Stimulated activated CD4-positive, alpha-beta T cell treated with anti-CD3 and anti-CD28 coated beads, TNF-alpha, amount 100 ng/mL, for 24 hours (primary cell): ENCODE measurements around the gene PLAAT5.
"Not testable (repeated sequence)": the region's sequence is repeated elsewhere in the genome, so short reads cannot be mapped to it uniquely, and the experiment has no call there.

ENCODE experiments used
- DNase-seq, 3 experiments: peaks; one replicate each; pipeline ENCODE4 v3.0.0-alpha.2; 2020; ENCODE audit warnings: low read depth in 3 of 3

PLAAT5 gene

DNA sequence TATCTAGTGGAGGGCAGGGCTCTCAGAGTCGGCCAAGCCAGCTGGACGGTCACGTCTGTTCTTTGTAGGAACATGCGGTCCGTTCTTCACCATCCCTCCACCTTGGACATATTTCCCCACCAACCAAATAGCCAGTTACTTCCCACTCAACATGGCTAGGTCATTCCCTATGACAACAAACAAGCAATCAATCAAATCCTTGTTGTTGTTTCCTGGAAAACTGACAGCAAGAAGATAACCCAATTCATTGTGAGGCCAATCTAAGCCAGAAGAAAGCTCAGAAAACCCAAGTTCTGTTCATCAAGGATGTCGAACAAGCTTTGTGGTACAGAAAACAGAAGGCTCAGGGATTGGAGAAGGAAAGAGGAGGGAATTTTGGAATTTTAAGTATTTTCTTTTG, 10.9 kb downstream of the PLAAT5 start:
- no peak for DNase-seq

DNA sequence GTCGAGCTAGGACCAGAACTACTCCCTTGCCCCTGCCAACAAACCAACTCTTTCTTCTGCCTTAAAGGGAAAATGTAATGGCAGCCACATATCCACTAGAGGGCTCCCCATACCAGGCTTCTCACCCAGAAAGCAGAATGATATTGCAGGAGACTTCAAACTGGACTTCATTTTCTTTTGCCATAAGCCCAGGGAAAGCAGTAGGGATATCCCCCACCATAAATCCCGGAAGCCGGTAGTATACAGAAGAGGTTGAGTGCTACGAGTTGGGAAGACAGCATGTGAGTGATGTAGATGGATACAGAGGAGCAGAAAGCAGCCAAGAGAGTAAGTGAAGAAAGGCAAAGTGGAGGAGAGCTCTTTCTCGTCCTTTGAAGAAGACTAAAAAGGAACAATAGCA, 12.1 kb downstream of the PLAAT5 start:
- peak; percentile 9 to 27 (median 17) for DNase-seq

DNA sequence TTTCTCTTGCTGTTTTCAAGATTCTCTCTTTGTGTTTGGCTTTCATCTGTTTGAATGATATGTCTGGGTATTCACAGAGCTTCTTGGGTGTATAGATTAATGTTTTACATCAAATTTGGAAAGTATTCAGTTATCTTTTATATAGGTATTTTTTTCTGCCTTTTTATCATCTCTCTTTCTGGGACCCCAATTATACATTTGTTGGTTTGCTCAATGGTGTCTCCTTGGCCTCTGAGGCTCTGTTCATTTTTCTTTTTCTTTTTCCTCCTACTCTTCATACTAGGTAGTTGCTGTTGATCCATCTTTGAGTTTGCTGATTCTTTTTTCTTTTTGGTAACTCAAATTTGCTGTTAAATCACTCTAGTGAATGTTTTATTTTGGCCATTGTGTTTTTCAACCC, 14.3 kb downstream of the PLAAT5 start:
- DNase-seq = no peak

DNA sequence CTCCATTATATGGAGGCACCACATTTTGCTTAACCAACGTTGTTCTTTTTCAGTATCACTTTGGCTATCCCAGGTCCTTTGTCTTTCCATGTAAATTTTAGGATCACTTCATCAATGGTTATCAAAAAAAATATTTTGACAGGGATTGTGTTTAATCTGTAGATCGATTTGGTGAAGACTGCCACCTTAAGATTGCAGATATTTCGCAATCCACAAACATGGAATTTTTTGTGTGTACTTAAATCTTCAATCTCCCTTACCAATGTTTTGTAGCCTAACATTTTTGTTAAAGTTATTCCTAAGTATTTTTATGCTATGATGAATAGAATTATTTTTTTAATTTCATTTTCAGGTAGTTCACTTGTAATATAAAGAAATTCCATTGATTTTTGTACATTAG, 18.6 kb downstream of the PLAAT5 start:
- no peak for DNase-seq

DNA sequence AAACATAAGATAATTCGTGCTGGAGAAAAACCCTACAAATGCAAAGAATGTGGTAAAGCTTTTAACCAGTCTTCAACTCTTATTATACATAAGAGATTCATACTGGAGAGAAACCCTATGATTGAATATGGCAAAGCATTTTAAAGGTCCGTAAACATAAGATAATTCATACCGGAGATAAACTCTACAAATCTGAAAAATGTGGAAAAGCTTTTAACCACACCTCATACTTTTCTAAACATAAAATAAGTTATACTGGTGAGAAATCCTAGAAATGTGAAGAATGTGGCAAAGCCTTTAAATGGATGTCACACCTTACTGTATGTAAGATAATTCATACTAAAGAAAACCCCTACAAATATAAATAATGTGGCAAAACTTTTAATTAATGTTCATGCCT, 20.7 kb downstream of the PLAAT5 start:
- no peak for DNase-seq

DNA sequence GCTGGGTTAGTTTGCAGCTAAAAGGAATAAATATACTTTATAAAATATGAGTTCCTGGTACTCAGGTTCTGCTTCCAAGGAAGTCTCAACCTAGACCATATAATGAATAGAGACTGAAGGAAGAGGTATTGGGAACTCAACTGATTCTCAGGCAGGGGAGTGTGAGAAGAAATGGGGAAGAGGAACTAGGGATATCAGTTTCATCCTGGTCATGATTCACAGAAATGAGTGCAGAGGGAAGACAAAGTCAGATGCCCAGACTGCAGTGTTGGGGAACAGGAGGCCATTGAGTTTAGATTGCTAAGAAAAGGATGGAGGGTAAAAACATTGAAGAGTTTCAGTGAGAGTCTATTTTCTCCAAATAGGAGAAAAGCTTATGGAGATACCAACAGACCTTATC, 28.8 kb downstream of the PLAAT5 start:
- DNase-seq = no peak

DNA sequence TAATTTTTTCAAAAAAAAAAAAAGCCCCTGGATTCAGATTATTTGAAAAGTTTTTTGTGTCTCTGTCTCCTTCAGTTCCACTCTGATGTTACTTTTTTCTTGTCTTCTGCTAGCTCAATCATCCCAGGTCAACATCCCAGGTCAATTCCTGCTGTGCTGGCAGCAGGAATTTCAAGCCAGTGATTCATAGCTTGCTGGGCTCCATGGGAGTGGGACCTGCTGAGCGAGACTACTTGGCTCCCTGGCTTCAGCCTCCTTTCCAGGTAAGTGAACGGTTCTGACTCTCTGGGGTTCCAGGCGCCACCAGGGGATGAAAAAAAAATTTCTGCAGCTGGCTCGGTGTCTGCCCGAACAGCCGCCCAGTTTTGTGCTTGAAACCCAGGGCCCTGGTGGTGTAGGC, 31.4 kb downstream of the PLAAT5 start:
- DNase-seq = no peak

DNA sequence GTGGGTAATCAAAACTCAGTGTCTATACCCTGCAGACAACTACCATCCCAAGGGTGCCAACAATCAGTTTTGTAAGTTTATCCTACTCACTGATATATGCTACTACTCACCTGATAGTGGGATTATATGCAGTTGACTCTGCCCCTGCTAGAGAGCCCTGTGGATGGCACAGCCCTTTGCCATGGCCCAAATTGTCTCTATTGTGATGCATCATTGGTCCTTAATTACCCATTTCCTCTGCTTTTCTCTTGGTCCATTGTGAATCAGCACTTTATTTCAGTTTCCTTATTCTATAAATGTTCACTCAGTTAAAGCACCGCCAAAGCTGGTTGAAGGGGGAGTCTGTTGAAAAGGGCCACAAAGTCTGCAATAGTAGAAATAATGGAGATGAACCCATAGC, 42.3 kb downstream of the PLAAT5 start:
- DNase-seq = no peak

DNA sequence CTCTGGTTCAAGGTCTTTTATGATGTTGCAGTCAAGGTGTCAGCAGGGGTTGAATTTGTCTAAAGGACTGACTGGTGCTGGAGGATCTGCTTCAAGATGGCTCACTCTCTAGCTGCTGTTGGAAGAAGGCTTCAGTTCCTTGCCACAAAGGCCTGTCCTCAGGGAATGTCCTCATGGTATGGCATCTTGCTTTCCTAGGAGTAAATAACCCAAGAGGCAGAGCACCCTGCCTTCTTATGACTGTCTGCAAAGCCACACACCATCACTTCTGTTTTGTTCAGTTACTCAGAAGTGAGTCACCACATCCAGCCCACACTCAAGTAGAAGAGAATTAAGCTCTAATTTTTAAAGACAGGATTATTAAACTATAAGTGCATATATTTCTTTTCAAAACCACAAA, 45.2 kb downstream of the PLAAT5 start:
- DNase-seq = peak in 1 of 3 experiments; percentile 2

DNA sequence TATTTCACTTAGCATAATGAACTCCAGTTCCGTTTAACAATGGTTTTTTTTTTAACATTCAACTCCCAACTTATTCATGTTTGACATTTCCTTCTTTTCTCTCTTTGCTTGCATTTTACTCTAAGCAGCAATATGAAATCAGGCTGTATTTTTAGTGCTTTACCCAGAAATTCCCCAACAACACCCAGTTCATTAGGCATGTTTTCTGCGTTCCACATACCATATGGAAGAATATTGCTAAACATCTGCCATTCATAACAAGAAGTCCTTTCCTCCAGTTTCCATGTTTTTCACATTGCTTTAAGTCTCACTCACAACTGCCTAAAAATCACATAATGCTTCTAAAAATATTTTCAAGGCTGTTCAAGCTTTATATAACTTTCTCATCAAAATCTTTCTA, 45.8 kb downstream of the PLAAT5 start:
- DNase-seq = no peak

DNA sequence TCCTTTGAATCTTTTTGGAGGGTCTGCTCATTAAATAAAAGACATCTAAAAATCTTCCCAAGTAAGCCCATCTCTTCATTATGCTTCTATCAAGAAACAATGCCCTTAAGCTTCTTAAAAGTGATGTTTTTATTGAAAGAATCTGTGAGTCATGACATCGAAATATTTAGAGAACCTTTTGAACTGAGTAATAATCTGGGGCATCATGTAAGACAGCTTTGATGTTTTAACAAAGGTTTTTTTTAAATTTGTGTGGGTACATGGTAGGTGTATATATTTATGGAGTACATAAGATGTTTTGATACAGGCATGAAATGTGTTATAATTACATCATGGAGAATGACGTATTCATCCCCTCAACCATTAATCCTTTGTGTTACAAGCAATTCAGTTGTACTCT, 46.8 kb downstream of the PLAAT5 start:
- DNase-seq = no peak

DNA sequence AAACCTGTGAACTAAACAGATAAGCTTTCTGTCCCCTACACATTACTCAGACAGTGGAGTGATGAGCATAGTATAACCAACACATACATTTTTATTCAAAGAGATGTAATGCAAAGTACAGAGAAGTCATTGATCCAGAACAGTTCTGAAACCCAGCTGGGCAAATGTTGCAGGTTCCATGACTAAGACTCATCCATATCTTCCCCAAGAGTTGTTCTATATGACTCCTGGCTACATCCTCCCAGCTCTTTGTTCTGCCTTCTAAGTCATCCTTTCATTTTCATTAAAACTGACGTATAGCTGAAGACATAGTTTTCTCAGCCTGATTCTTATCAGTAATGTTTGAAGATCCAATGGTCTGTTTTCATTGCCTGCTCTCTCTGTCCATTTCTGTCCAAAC, 47.3 kb downstream of the PLAAT5 start:
- peak in 1 of 3 experiments; percentile 1 for DNase-seq

DNA sequence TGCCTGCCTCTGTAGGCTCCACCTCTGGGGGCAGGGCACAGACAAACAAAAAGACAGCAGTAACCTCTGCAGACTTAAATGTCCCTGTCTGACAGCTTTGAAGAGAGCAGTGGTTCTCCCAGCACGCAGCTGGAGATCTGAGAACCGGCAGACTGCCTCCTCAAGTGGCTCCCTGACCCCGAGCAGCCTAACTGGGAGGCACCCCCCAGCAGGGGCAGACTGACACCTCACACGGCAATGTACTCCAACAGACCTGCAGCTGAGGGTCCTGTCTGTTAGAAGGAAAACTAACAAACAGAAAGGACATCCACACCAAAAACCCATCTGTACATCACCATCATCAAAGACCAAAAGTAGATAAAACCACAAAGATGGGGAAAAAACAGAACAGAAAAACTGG, 55.1 kb downstream of the PLAAT5 start:
- DNase-seq = not testable (repeated sequence)

DNA sequence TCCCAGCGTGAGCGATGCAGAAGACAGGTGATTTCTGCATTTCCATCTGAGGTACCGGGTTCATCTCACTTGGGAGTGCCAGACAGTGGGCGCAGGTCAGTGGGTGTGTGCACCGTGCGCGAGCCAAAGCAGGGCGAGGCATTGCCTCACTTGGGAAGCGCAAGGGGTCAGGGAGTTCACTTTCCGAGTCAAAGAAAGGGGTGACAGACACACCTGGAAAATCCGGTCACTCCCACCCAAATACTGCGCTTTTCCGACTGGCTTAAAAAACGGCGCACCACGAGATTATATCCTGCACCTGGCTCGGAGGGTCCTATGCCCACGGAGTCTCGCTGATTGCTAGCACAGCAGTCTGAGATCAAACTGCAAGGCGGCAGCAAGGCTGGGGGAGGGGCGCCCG, 55.6 kb downstream of the PLAAT5 start:
- not testable (repeated sequence) for DNase-seq

DNA sequence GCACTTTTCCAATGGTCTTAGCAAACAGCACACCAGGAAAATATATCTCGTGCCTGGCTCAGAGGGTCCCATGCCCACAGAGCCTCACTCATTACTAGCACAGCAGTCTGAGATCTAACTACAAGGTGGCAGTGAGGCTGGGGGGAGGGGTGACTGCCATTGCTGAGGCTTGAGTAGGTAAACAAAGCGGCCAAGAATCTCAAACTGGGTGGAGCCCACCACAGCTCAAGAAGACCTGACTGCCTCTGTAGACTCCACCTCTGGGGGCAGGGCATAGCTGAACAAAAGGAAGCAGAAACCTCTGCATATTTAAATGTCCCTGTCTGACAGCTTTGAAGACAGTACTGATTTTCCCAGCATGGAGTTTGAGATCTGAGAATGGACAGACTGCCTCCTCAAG, 60.2 kb downstream of the PLAAT5 start:
- not testable (repeated sequence) for DNase-seq

DNA sequence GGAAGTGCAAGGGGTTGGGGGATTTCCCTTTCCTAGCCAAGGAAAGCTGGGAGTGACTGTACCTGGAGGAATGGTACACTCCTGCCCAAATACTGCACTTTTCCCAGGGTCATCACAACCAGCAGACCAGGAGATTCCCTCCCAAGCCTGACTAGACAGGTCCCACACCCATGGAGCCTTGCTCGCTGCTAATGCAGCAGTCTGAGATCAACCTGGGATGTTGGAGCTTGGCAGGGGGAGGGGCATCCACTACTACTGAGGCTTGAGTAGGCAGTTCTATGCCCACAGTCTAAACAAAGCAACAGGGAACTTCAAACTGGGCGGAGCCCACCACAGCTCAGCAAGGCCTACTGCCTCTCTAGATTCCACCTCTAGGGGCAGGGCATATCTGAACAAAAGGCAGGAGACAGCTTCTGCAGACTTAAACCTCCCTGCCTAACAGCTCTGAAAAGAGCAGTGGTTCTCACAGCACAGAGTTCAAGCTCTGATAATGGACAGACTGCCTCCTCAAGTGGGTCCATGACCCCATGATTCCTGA, 62.9 kb downstream of the PLAAT5 start:
- no peak for DNase-seq

DNA sequence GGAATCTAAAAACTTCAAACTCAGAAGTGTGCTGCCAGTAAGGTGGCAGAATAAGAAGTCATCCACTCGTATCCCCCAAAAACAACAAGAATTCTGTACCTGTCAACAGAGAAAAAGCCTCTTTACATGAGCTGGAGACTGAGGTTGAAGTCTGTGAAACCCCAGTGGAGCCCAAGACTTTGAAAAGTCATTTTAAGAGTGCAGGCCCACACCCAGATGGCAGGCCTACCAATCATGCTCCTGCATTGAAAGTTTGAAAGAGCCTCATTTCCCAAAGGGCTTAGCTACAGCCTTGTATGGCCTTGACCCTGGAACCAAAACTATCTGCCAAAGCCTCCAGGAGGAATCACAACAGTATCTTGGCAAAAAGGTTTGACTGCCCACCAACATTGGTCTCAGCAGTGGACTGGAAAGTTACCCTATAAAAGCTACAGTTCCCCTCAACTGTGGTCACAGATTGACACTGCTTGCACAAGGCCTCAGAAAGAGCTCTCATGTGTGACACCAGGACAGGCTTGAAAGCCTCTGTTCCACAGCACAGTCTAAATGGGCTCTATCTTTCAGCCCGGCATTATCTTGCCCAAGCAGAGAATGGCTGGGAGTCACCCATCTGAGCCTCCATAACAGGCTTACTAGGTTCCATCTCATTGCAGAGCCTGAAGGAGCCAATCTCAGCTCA, 73.7 kb downstream of the PLAAT5 start:
- DNase-seq = no peak
